ENCODE results near the gene VSIG2. TPM values are rescaled to one million over a fixed set of nuclear protein-coding genes. Genes with fewer than 3 reads are reported as not detected.

VSIG2 gene
- total and polyA plus RNA-seq, 10 of the 15 experiments (the other 5 are each of a cell fraction or from before 2014, with no cell fraction given), result 0.13 to 0.31 (median 0.15) TPM; not detected in 5

- peak; percentile 88 to 89 (median 89) for TF ChIP-seq CTCF (IDR thresholded peaks at IDR 0.05 in 2 of 3, conservative IDR thresholded peaks at IDR 0.05 in 1 of 3; ENCODE audit: control insufficient read depth in 2 of 3, extremely low read depth in 1 of 3, insufficient read depth in 1 of 3, low read depth in 3 of 3, low read length in 3 of 3)
- TF ChIP-seq ZSCAN29 (IDR thresholded peaks at IDR 0.05), result 0 out of 2 replicates have a peak, but pooled peaks have one; percentile 35
- 0 out of 2 replicates have a peak, but pooled peaks have one; percentile 25 for TF ChIP-seq RUNX3 (IDR thresholded peaks at IDR 0.05; ENCODE audit: low read length)
- TF ChIP-seq STAT1 (conservative IDR thresholded peaks at IDR 0.05), result no peak
- TF ChIP-seq KAT2A (conservative IDR thresholded peaks at IDR 0.05; ENCODE audit: control insufficient read depth, low read depth, low read length), result no peak
- no peak for TF ChIP-seq USF1 (IDR thresholded peaks at IDR 0.05; ENCODE audit: borderline replicate concordance, extremely low read length, insufficient read depth, low read depth, low read length)
- TF ChIP-seq ELK1 (IDR thresholded peaks at IDR 0.05; ENCODE audit: low read depth, low read length), result no peak
- TF ChIP-seq NR2C1 (IDR thresholded peaks at IDR 0.05), result no peak
- peak; percentile 32; the same call in 1 of the 2 replicates for TF ChIP-seq MXI1 (IDR thresholded peaks at IDR 0.05; ENCODE audit: low read depth, low read length)
- TF ChIP-seq ETV6 (conservative IDR thresholded peaks at IDR 0.05 in 1 of 2, IDR thresholded peaks at IDR 0.05 in 1 of 2; ENCODE audit: borderline replicate concordance in 1 of 2, low read depth in 1 of 2), result no peak
- TF ChIP-seq CREM (IDR thresholded peaks at IDR 0.05; ENCODE audit: low read depth), result 0 out of 2 replicates have a peak, but pooled peaks have one; percentile 22
- peak; percentile 20 to 71; a peak in 2 of 4 replicates for TF ChIP-seq BHLHE40 (IDR thresholded peaks at IDR 0.05; ENCODE audit: borderline replicate concordance in 1 of 2, low read depth in 2 of 2, low read length in 1 of 2)
Measured at GRCh38 chr11:124758355-124759265, 6.6 kb upstream of the VSIG2 start (continued).
